ENCODE measurements around the gene MED10. TPM values are rescaled to one million over a fixed set of nuclear protein-coding genes. Genes with fewer than 3 reads are reported as not detected.

MED10 gene
- total RNA-seq, 2 donors from 2014 or later: 24.4 to 24.5 TPM

- intact Hi-C loops (cut with DNase I): no loop called here
- ATAC-seq: no peak
- DNase-seq: no peak
Measured at GRCh38 chr5:6326776-6327175, 51.6 kb downstream of the MED10 start.

- ATAC-seq: no peak
- intact Hi-C loops (cut with DNase I): no loop called here
- no peak for DNase-seq
Measured at GRCh38 chr5:6322163-6322713, 56.1 kb downstream of the MED10 start.

Other genes with a start within 250 kb of the MED10 start
- gene UBE2QL1, start 70.3 kb upstream of the MED10 start, total RNA-seq: 1 to 10 TPM; 5.6 to 7.8 TPM